Stimulated activated effector memory CD8-positive, alpha-beta T cell treated with anti-CD3 and anti-CD28 coated beads, Interleukin-12 subunit alpha, Interleukin-12 subunit beta, amount 100 ng/mL, for 72 hours (primary cell): ENCODE measurements around the gene MLYCD.
A peak's percentile ranks its signal among the peaks of the same experiment; 100 is the strongest.

Experiments
- ATAC-seq: fragments of 150-1000 bp; cut with Tn5 transposase; 2 replicates; pipeline ENCODE4 v1.10.0; 2021
- DNase-seq, 2 donors: peaks; one replicate each; pipeline ENCODE4 v3.0.0; 2021 to 2022; ENCODE audit warnings: low spot score in 2 of 2
- H3K27ac Mint-ChIP-seq: one replicate; pipeline ENCODE4 v1.8.0; 2022; ENCODE audit warnings: mild to moderate bottlenecking, mixed read lengths
- H3K36me3 Mint-ChIP-seq: one replicate; pipeline ENCODE4 v1.8.0; 2022; ENCODE audit warnings: mild to moderate bottlenecking, mixed read lengths
- H3K4me1 Mint-ChIP-seq: one replicate; pipeline ENCODE4 v1.8.0; 2022; ENCODE audit warnings: mixed read lengths
- H3K4me3 Mint-ChIP-seq: one replicate; pipeline ENCODE4 v1.8.0; 2022; ENCODE audit warnings: mild to moderate bottlenecking, mixed read lengths
- H3K9me3 Mint-ChIP-seq: one replicate; pipeline ENCODE4 v1.8.0; 2022; ENCODE audit warnings: mixed read lengths

The MLYCD gene

DNA sequence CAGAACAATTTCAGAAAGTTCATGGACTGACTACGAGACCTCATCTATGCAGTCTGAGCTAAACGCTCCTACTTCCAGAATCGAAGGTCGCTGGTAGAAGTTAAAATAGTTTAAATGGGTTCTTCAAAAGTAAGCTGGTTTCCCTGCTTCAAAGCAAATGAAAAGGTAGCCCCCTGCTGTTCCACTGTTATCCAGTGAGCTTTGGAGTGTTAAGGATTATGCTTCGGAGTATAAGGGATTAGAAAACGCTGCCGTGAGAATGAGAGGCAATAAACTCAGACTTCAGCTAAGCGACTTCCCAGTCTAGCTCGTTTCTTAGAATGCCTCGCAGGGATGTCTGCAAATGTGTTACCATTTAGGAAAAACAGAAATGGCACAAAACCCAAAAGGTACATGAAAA, 12.4 kb downstream of the MLYCD start:
- Mint-ChIP-seq H3K4me3 (no peak overlapping the region), H3K27ac (no peak overlapping the region), H3K36me3 (peaks cover 58% of the 10 kb centered on the region), H3K4me1 (peaks cover 12% of the 10 kb centered on the region), H3K9me3 (no peaks in the 10 kb centered on the region)
- ATAC-seq (no peak), DNase-seq (no peak)

DNA sequence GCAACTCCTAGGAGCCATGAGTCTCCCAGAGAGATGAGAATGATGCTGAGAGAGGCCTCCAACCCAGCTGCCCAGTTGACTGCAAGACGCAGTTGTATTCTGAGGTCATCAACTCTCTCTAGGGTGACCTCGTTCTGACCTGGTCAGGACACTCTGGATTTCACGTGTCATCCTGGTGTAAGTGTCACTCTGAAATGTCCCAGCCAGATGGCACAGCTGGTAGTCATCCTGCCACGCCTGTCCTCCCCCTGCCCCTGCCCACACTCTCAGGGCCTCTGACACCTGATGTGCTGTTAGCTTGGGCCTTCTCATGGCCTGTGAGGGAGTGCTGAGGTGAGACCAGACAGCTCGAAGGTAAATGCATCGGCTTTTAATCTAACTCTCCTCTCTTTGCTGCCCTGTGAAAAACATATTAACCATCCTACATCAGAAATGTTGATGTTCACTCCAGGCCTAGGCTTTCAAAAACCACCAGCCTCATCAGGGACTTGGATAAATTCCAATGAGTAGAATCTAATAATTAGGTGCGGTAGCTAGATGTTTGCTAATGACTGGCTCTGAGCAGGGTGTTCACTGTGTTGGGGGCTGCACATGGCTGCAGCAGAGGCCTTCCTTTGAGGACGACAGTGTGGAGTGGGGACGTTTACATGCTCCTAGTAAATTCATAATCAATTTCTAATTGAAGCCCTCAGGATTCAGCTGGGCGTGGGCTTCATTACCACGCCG, 13.8 kb downstream of the MLYCD start:
- DNase-seq (no peak), ATAC-seq (no peak)
- Mint-ChIP-seq H3K4me3 (no peak overlapping the region), H3K9me3 (no peaks in the 10 kb centered on the region), H3K36me3 (peaks cover 61% of the 10 kb centered on the region), H3K4me1 (peaks cover 14% of the 10 kb centered on the region), H3K27ac (no peak overlapping the region)

DNA sequence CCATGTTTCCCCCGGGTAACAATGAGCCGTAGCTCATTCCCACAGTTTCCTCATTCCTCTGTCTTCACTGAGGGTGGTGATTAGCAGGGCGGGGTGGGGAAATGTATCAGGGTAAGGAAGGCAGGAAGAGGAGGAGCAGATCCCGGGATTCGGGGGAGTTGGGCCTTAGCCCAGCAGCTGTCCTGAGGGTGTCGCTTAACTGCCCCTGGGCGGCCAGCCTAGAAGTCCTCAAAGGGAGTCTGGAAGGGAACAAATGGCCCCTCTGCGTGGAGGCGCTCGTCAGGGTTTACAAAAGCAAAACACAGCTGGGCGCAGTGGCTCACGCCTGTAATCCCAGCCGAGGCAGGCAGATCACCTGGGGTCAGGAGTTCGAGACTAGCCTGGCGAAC, 14.3 kb downstream of the MLYCD start:
- Mint-ChIP-seq H3K9me3 (no peaks in the 10 kb centered on the region), H3K4me3 (no peak overlapping the region), H3K4me1 (peaks cover 14% of the 10 kb centered on the region), H3K36me3 (peaks cover 63% of the 10 kb centered on the region), H3K27ac (no peak overlapping the region)
- ATAC-seq (no peak), DNase-seq (no peak)

DNA sequence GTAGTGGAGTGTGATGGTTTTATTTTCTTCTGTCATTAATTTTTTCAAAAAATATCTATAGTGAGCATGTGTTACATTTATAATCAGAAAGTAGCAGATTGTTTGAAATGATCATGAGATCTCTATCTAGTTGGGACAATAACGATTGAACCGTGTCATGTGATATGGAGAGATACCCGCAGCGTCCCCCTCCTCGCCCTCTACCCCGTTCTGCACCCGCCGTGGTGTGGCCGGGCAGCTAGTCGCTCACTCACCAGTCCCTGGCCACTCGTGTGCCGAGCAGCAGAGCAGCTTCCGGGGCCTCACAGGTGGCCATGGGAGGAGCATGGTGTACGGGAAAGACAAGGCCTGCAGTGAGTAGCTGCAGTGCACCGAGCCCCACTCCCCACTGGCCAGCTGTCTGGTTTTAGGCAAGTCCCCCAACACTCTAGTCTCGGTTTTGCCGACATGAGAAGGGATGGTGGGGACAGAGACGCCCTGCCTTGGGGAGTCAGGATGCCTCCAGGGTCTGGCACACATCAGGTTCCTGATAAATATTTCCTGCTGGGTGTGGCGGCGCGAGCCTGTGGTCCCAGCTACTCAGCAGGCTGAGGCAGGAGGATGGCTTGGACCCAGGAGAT, 15.3 kb downstream of the MLYCD start:
- H3K27ac Mint-ChIP-seq = no peak overlapping the region
- H3K4me1 Mint-ChIP-seq = peaks cover 17% of the 10 kb centered on the region
- no peak overlapping the region for H3K4me3 Mint-ChIP-seq
- DNase-seq (no peak), ATAC-seq (no peak)
- H3K9me3 Mint-ChIP-seq = no peaks in the 10 kb centered on the region
- H3K36me3 Mint-ChIP-seq = peaks cover 54% of the 10 kb centered on the region

DNA sequence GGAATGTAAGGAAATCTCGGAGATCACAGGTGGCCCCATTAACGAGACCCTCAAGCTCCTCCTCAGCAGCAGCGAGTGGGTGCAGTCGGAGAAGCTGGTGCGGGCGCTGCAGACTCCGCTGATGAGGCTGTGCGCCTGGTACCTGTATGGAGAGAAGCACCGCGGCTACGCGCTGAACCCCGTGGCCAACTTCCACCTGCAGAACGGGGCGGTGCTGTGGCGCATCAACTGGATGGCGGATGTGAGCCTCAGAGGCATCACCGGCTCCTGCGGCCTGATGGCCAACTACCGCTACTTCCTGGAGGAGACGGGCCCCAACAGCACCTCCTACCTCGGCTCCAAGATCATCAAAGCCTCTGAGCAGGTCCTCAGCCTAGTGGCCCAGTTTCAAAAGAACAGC, 16.2 kb downstream of the MLYCD start:
- Mint-ChIP-seq H3K9me3 (no peaks in the 10 kb centered on the region), H3K4me1 (peaks cover 22% of the 10 kb centered on the region), H3K4me3 (no peak overlapping the region), H3K27ac (no peak overlapping the region), H3K36me3 (peaks cover 45% of the 10 kb centered on the region)
- ATAC-seq = no peak
- DNase-seq = no peak

DNA sequence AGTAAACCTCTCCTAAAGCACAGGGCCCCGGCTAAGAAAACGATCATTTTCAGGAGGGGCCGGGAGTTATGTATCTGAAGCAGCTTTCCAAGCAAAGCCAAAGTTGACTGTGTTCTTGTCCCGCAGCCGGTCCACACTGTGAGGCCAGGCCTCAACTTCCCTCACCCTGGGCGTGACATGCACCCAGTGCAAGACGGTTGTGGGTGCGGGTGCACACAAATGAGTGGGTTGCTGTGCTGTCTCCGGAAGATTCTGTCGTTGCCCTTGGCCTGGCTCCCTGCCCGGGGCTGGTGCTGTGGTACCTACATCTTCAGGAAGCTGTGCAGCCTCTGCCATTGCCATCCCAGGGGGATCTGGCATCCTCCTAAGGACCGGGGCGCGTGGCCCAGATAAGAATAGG, 16.6 kb downstream of the MLYCD start:
- ATAC-seq = no peak
- Mint-ChIP-seq H3K9me3 (no peaks in the 10 kb centered on the region), H3K27ac (no peak overlapping the region), H3K4me3 (no peak overlapping the region), H3K4me1 (peaks cover 24% of the 10 kb centered on the region), H3K36me3 (peaks cover 41% of the 10 kb centered on the region)
- DNase-seq = no peak

DNA sequence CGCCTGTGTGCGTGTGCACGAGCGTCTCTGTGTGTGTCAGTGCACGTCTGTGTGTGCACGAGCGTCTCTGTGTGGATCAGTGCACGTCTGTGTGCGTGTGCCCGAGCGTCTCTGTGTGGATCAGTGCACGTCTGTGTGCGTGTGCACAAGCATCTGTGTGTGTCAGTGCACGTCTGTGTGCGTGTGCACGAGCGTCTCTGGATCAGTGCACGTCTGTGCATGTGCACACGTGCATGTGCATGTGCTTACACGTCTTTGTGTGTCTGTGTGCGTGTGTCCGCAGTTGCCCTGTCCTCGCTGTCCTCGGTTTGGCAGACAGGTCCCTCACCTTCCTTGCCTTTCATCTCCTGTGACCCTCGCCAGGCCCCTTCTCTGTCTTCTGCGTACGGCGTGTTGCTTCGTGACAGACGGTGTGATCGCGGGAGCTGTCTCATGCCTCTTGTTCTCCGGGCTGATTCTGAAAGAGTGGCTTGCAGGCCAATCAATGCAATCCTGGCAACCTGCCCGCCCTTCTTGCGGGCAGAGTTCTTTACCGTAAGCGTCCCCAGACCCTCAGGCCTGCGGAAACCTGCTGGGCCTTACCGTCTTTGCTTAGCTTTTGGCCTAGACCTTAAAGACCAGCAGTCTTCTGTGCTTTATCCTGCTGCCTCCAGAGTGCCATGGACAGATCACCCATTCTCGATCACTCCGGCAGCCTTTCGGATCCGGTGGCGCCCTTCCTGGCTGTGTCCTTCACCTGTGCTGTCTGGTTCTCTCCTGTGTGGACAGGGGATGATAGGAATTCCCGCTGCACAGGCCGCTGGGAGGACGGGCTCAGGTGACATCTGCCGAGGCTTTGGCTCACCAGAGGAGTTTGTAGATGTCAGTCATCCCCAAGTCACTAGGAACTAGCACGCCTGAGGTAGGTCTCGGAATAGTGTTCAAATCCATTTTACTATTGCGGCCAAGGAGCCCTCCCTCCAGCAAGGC, 18.5 kb downstream of the MLYCD start:
- no peaks in the 10 kb centered on the region for H3K9me3 Mint-ChIP-seq
- peaks cover 25% of the 10 kb centered on the region for H3K4me1 Mint-ChIP-seq
- no peak overlapping the region for H3K27ac Mint-ChIP-seq
- H3K4me3 Mint-ChIP-seq = no peak overlapping the region
- DNase-seq (no peak), ATAC-seq (no peak)
- peaks cover 30% of the 10 kb centered on the region for H3K36me3 Mint-ChIP-seq

DNA sequence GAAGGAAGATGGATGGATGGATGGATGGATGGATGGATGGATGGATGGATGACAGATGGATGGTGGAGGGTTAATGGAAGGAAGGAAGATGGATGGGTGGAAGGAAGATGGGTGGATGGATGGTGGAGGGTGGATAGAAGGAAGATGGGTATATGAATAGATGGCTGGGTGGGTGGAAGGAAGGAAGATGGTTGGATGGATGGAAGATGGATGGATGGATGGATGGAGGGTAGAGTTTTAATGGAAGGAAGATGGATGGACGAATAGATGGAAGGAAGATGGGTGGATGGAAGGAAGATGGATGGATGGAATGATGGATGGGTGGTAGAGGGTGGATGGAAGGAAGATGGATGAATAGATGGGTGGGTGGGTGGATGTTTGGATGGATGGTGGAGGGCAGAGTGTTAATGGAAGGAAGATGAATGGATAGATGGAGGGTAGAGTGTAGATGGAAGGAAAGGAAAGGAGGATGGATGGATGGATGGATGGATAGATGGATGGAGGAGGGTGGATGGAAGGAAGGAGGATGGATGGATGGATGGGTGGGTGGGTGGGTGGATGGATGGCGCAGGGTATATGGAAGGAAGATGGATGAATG, 22.1 kb downstream of the MLYCD start:
- DNase-seq = no peak
- no peak for ATAC-seq
- Mint-ChIP-seq H3K9me3 (no peaks in the 10 kb centered on the region), H3K36me3 (peaks cover 11% of the 10 kb centered on the region), H3K27ac (peak overlapping the region; percentile 38), H3K4me1 (peaks cover 34% of the 10 kb centered on the region), H3K4me3 (no peak overlapping the region)

DNA sequence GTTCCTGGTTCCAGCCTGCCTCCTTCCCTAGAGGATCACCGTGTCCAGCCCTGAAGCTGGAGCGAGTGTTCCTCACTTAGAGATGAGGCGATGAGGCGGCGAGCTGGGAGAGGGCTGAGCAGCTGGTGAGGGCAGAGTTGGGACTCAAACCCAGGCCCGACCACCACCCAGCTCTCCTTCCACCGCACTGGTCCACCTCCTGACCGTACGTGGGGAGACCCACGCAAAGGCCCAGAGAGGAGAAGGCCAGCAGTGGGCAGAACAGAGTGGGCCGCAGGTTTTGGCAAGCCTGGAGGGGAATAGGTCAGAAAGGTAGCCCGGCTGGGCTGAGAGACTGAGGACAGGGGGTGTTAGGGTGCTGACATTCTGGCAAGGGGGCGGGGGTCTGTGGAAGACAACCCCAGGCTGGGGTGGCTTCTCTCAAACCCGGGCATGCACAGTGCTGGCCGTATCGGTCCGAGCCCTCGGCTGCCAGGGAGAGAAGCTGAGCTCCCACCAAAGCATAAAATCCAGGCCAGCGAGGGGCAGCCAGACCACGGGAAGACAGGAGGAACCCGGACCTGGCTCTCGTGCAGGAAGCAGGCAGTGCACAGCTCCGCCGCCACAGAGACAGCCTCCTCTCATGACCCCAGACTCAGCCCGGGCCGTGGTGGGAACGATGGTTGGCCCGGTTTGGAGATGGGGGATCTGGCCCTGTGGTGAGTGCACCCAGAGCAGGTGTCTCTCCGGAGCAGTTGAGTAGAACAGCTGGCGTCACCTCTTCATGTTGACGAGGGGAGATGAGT, 24.9 kb downstream of the MLYCD start:
- Mint-ChIP-seq H3K36me3 (no peaks in the 10 kb centered on the region), H3K9me3 (no peaks in the 10 kb centered on the region), H3K4me1 (peaks cover 35% of the 10 kb centered on the region), H3K4me3 (no peak overlapping the region), H3K27ac (peak overlapping the region; percentile 61)
- DNase-seq (no peak), ATAC-seq (no peak)

DNA sequence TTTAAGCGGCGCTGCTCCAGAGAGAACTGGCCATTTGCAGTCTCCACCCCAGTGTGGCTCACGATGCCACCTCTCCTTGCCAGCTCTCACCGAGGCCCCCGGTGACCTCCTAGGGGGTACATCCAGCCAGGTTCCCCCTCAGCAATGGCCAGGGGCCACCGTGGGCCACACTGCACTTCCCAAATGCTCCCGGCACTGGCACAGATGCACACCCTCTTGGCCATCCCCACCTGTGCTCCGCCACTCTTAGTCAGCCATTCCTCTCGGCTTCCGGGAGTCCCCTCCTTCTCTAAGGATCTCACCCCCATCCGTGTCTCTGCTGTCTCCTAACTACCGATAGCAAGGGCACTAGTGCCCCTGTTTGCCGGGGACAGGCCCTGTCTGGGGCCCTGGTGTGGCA, 25.8 kb downstream of the MLYCD start:
- Mint-ChIP-seq H3K4me3 (no peak overlapping the region), H3K4me1 (peaks cover 28% of the 10 kb centered on the region), H3K9me3 (no peaks in the 10 kb centered on the region), H3K27ac (peak overlapping the region; percentile 72), H3K36me3 (no peaks in the 10 kb centered on the region)
- ATAC-seq (no peak), DNase-seq (no peak)

DNA sequence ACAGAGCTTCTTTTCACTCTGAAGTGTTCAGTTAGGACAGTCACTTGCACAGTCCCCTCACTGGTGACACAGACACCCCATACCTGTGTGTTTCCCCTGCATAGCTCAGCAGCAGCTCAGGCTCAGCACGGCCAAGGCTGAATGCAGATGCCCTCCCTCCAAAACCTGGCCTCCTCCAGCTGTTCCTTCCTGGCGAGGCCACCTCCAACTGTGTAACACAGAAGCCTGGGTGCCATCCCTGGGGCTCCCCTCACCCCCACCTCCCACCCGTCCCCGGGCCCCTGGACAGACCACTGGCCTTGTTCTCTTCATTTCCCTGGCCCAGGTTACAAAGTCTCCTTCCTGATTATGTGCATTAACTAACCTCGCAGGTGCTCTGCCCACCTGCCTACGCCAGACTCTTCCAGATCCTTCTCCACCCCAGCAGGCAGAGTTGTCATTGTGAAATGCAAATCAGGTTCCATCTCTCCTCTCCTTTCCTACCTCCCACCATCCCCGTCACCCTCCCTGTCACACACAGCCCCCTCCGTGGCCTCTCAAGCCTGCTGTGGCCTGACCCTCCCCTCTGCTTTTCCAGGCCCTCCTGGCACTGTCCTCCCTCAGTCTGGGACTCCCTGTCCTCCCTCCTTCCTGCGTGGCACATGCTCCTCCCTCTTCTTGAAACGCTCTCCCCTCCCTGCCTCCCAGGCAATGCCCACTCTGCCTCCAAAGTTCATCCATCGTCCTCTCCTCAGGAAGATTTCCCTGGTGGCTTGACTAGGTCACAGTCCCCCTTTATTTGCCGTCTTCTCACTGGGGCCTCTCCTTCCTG, 26.4 kb downstream of the MLYCD start:
- no peak for DNase-seq
- Mint-ChIP-seq H3K4me1 (peaks cover 27% of the 10 kb centered on the region), H3K4me3 (no peak overlapping the region), H3K9me3 (no peaks in the 10 kb centered on the region), H3K36me3 (no peaks in the 10 kb centered on the region), H3K27ac (peak overlapping the region; percentile 76)
- no peak for ATAC-seq

DNA sequence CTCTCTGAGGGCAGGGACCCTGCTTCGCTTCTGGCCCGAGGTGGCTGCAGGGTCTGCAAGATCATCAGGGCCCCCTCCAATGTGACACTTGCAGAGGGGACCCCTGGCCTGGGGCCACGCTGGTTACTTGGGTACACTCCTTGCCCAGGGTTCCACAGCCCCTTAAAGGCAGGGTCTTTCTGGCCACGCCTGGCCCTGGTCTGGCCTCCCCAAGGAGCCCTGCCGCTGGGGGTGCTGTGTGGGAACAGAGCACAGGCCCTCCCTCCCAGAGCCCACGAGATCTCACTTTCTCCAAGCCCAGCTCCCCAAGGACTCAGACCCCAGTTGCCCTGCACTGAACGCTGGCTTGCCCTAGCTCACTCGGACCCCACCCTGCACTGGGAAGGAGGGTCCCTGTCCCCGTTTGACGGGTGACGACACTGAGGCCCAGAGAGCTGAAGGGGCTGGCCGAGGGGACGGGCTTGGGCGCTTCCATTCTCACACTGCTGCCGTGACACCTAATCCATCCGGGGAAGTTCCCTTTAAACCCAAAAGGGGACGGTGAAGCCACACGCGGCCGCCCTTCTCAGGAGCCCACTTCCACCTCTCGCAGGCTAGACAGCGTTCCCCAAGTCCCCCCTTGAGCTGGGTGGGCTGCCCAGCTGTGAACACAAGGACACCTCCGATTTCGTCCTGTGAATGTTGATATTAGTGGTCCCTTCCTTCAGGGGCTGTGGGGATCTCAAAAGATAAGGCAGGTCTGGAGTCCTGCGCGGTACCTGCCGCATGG, 27.2 kb downstream of the MLYCD start:
- Mint-ChIP-seq H3K36me3 (no peaks in the 10 kb centered on the region), H3K9me3 (no peaks in the 10 kb centered on the region), H3K27ac (peak overlapping the region; percentile 76), H3K4me1 (peaks cover 19% of the 10 kb centered on the region), H3K4me3 (no peak overlapping the region)
- DNase-seq (no peak), ATAC-seq (no peak)

DNA sequence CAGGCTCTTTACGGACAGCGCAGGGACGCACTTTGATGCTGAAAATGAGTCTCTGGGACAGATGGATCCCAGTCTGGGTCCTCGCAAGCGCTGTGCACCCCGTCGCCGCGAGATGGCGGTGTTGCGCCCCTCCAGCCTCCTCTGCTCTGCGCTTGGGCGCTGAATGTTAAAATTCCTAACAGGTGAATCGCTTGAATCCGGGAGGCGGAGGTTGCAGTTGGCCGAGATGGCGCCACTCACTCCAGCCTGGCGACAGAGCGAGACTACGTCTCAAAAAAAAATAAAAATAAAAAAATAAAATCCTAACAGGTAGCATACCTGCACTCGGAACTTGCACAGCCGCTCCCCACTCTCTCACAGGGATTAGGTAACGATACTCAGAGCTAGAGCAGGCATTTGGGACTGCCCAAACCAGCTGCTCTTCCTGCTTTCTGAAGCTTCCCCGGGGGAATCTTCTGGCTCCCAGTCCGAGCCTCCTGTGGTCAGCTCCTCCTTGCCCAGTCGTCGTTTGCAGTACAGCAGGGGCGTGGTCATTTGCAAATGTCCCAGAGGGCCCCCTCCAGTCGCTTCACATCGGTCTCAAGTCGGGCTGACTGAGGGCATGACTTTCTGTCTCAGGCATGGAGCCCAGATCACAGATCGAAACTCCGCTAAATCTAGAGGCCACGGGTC, 27.9 kb downstream of the MLYCD start:
- H3K4me1 Mint-ChIP-seq = peaks cover 19% of the 10 kb centered on the region
- DNase-seq (peak; percentile 57 to 83), ATAC-seq (peak; percentile 64)
- no peaks in the 10 kb centered on the region for H3K36me3 Mint-ChIP-seq
- no peaks in the 10 kb centered on the region for H3K9me3 Mint-ChIP-seq
- no peak overlapping the region for H3K4me3 Mint-ChIP-seq
- H3K27ac Mint-ChIP-seq = no peak overlapping the region
